CD4-positive, alpha-beta T cell treated with Interleukin-15 for 4 hours (primary cell): ENCODE data around the gene GATA5.

ENCODE experiments used
- DNase-seq: peaks from one replicate; pipeline ENCODE4 v3.0.0-alpha.2; 2020; ENCODE audit warnings: low spot score

GATA5 gene

GRCh38 chr20:62472941-62473585 is 2.7 kb downstream of the GATA5 start:
- no peak for DNase-seq

GRCh38 chr20:62472138-62472940 is 3.5 kb downstream of the GATA5 start:
- DNase-seq = no peak

DNA sequence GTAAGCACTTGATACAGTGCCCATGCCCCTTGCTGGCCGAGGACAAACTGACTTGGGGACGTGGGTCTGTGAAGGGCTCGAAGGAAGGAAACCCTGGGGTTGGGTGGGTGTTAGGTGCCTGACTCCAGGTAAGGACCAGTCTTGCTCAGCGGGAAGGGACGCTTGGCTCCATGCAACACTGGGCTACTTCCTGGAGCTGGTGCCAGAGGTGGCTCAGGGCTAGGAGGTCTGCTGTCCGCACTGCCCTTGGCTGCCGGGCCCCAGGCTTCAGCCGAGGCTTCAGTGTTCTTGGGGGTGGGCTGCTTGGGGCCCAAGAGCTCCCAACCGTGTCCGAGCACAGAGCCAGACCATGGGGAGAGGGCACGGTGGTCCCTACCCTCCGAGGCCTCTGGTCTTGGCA is 5.3 kb downstream of the GATA5 start:
- DNase-seq = no peak

DNA sequence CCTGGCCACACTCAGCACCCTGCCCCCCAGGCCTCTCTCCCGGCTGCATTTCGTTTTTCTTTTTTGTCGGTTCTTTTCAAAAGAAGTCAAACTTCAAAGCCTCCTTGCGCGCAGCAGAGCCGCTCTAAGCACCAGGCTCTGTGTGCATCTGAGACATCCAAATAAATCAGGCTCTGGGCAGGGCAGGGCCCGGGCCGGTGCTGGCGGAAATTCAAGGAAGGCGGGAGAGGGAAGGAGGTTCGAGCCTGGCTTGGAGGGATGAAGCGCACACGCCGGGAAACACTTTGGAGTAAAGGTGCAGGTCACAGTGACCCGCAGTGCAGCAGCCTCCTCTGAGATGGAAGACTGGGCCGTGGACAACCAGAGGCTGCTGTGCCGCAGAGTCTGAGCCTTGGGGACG is 5.8 kb downstream of the GATA5 start:
- DNase-seq = no peak

- DNase-seq = no peak
Measured at GRCh38 chr20:62469352-62469751, 6.4 kb downstream of the GATA5 start.

DNA sequence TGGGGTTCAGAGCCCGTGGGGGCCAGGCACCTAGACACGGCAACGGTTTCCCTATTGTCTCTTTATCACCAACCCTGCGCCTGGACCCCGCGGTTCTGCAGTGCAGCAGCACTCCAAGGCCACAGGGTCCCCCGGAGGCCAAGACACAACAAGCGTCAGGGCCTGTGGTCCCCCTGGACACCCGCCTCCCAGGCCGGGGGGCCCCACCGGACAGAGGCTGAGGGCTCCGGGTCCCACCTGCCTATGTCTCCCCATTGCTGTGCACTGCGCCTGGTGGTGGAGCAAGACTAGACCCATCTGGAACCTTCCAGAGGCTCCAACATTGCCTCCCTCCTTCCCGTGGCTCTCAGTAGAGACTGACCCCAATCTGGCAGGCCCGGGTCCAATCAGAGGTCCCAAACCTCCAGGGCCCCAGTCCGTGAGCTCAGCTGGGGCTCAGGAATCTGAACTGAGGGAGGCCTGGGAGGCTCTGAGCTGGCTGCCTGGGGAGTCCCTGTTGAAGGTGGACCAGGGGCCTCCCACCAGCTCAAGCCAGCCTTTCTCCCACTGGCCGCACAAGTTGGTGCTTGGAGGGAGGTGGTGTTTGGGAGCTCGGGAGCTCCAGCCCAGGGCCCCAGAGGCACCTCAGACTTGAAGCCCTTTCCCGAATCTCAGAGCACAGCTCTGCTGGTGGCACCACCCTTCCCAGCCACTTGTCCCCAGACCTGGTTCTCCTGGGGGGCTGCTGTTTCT is 8.8 kb downstream of the GATA5 start:
- no peak for DNase-seq

DNA sequence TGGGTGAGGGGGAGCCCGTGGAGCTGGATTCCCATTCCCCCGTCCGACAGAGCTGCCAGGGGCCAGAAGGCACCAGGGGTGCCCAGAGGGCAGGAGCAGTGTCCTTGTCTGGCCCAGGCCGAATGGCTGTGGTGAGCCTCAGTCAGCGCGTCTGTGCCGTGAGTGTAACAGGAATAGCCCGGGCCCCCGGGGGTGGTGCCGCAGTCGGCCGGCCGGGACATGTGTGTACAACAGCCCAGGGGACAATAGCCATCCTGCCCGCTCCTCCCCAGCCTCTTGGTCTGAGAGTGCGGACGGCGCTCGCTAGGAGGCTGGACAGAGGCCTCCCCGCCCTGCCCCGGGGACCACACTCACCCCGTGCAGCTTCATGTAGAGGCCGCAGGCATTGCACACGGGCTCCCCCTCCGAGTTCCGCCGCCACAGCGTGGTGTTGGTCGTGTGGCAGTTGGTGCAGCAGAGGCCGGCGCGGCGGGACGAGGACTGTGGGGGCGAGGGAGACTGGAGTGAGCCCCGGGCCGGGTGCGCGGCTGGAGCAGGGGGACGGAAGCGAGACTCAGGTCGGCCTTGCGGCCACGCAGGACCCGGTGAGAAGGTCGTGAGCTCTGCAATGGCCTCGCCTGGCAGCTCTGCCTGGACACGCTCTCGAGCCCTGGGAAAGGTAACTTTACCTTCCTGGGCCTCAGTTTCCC is 9.6 kb downstream of the GATA5 start:
- no peak for DNase-seq

- no peak for DNase-seq
Measured at GRCh38 chr20:62464990-62465389, 10.8 kb downstream of the GATA5 start.

DNA sequence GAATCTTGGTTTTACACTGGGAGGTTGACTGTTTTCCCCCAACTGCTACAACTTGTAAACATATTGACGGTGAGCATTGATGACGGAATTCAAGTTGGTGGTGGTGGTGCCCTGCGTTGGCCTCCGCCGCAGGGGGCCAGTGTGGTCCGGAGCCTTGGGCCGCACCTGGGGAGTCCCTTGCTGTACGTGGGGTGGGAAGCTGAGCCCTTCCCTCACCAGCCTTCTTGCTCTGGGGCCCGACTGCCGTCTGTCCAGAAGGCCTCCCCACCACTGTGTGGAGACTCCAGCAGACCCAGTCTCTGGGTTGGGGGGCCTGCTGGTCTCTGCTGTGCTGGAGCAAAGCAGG is 11.4 kb downstream of the GATA5 start:
- DNase-seq = no peak

DNA sequence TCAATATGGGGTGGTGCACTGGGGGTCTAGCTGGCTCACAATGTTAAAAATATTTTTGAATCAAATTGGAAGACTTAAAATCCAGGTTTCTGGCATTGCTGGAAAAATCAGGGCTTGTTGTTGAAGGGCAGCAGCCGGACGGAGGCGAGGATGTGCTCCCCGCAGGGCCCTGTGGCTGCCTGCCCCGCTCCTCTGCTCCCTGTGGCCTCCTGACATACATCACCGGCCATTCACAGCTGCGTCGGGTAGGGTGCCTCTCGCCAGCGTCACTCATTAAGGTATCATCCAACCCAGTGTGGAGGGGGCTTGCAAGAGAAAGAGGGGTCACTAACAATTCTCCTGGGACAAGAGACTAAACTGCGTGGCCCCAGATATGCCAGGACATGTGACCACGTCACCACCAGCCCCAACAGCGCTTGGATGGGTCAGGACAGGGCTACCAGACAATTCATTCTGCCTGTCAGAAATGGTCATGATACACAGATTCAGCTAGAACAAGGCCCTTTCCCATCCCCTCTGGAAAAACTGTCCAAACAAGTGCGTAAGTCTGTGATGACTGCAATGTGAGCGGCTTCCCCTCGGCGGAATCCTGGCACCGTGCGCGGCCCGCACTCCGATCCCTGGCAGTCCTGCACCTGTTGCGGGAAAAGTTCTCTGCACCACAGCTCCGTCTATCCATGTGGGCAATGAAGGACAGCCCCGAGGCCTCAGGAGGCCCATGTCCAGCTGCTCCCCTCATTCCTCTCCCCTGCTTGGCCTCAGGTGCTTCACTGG is 12.0 kb downstream of the GATA5 start:
- no peak for DNase-seq

- DNase-seq = no peak
Measured at GRCh38 chr20:62462976-62463592, 12.7 kb downstream of the GATA5 start.

DNA sequence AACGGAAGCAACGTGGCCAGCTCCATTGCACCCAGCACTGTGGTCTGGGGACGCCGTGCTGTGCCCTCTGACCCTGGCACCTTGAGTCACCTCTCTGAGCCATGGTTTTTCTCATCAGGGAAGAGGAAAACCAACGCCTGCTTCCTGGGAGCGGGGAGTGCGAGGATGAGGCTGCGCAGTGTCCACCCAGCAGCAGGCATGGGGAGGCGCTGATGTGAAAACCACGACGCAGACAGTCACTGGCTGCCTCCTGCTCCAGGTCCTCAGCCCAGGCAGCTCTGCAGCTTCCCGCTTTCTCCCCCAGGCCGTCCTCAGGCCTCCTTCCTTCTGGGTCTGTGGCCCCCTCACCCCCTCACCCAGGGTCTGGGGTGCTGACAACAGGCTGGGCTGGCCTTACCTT is 14.0 kb downstream of the GATA5 start:
- no peak for DNase-seq

DNA sequence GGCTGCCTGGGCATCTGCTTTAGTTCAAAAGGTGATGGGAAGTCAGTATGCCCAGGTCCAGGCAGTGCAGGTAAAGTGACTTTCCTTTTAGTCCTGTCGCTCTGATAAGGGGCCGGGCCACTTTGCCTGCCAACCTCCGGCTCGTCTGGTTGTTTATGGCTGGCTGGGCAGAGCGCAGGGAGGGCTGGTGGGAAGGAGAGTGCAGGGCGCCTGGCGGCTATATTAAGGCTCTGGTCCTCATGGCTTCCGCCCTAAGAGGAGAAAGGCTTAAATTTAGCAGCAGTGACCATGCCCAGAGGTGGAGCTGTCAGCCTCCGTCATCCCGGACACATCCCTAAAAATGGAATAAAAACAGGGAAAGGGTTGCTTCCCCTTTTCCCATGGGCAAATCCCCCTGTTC is 14.6 kb downstream of the GATA5 start:
- no peak for DNase-seq

- DNase-seq = no peak
Measured at GRCh38 chr20:62460678-62461077, 15.1 kb downstream of the GATA5 start.

DNA sequence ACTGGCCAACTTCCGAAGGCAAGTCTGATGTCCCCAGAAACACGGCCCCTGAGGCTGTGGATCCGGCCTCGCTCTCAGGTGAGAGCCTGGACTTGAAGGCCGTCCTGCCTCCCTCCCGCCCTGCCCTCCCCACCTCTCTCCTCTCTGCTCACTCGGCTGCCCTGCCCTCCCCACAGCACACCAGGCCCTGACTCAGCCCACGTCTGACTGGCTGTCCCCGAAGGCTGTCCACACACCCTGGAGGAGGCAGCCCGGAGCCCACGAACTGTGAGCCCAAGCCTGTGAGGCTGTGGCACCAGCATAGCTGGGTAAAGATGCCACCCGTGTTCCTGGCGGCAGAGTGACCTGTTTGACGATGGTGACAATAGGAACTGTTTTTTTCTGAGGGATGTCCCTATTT is 16.3 kb downstream of the GATA5 start:
- DNase-seq = no peak

DNA sequence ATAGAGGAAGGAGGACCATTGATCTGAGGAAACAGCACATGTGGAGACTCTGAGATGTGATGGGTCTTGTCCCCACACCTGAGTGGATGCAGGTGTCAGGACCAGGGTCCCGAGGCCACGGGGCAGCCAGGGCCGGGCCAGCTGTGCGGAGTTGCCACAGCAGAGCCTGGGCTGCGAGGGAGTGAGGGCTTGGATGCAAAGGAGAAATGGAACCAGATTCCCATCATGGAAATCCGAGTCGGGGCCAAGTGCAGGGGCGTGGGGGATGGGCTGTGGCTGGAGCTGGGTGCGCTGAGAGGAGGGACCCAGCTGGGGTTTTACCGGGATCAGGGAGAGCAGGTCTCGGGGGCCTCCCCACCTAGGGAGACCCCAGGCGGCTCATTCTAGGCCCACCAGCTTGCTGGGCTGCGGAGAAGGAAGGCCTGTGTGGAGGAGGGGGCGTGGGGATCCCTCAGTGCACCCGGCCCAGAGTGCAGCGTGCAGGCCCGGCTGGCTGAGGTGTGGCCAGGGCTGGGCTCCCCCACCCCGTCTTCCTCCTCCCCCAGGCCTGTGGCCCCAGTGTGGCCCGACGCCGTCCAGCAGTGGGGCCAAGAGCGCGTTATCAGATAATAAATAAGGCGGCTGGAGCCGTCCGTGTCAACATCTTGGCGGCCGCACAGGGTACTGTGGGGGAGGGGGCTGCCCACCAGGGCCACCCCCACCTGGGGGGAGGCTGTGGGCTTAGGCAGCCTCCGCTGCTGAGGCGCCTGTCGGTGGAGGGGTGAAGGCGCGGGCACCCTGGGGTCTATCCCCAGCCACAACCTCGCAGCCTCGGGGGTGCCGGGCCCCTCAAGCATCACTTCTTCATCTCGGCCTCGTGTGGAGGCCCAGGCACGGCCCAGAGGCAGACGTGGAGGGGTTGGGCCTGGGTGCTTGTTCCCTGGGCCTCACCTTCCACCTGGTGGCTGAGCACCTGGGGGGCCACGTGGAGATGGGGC is 17.2 kb downstream of the GATA5 start:
- DNase-seq = no peak

- DNase-seq = no peak
Measured at GRCh38 chr20:62457831-62458230, 18.0 kb downstream of the GATA5 start.

DNA sequence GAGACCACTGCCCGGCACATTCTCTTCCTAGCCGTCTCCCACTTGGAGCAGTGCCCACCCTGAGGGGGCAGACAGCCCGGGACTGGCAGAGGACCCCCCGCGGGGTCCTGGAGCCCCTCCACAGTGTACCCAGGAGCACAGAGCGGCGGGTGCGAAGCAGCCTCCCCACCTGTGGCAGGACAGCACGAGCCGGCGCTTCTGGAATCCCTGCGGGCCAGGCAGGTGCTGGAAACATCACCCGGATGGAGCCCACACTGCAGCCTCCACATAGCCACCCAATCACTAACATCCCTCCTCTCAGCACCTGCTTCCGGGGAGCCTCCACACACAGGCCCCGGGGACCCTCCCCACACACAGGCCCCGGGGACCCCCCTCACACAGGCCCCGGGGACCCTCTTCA is 18.7 kb downstream of the GATA5 start:
- DNase-seq = no peak

DNA sequence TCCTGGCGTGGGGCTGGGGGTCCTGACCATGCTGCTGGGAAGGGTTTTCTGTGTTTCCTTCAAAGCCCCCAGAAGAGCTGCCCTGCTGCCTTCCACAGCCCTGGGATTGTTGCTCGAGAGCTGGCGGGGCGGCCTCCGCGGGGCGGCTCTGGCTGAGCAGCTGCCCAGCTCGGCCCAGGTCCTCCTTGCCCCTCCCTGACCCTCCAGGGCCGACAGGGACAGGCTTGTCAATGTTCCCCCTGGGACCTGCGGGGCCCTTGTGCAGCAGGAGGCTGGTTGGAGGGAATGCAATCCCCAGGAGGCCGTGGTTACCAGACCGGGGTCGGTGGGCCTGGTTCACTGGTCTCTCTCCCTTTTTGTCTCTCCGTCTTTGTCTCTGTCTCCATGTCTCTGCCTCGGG is 19.9 kb downstream of the GATA5 start:
- no peak for DNase-seq
